GM23338 (cell line): ENCODE results near the gene LGALS7. TPM values are rescaled to one million over a fixed set of nuclear protein-coding genes. Genes with fewer than 3 reads are reported as not detected.
"Not testable (repeated sequence)": the region's sequence is repeated elsewhere in the genome, so short reads cannot be mapped to it uniquely, and the experiment has no call there.

Experiments
- ATAC-seq: fragments of 200-7000 bp; cut with Tn5 transposase; 3 replicates; pipeline ENCODE4 v1.9.1; 2020
- DNase-seq: peaks from one replicate; pipeline ENCODE4 v3.0.0-alpha.2; 2015; ENCODE audit warnings: low spot score
- H2AFZ ChIP-seq: fragments of 200-600 bp; sonication (generic); 2 replicates; pipeline ENCODE4 v1.8.0; 2016; ENCODE audit warnings: antibody characterized with exemption, mild to moderate bottlenecking, moderate library complexity
- H3F3A ChIP-seq: fragments of 200-600 bp; sonication (generic); replicated peaks from 2 replicates; pipeline ENCODE4 v1.8.0; 2017; ENCODE audit warnings: antibody characterized with exemption, mixed run types, low read depth
- H3K27ac ChIP-seq: fragments of 200-600 bp; sonication (generic); 2 replicates; pipeline ENCODE4 v1.6.1; 2016; ENCODE audit warnings: low read depth
- H3K27me3 ChIP-seq: fragments of 200-600 bp; sonication (generic); 2 replicates; pipeline ENCODE4 v1.8.0; 2016; ENCODE audit warnings: mild to moderate bottlenecking, mixed run types, moderate library complexity; ENCODE audit not compliant: insufficient read depth
- H3K36me3 ChIP-seq: fragments of 200-600 bp; sonication (generic); 2 replicates; pipeline ENCODE4 v1.8.0; 2016; ENCODE audit warnings: mild to moderate bottlenecking; ENCODE audit not compliant: insufficient read depth
- H3K4me1 ChIP-seq: fragments of 200-600 bp; sonication (generic); 2 replicates; pipeline ENCODE4 v1.8.0; 2016; ENCODE audit warnings: mild to moderate bottlenecking, moderate library complexity; ENCODE audit not compliant: insufficient read depth
- H3K4me2 ChIP-seq: fragments of 200-600 bp; sonication (generic); 2 replicates; pipeline ENCODE4 v1.7.1; 2017; ENCODE audit warnings: mixed run types
- H3K4me3 ChIP-seq: fragments of 200-600 bp; sonication (generic); 2 replicates; pipeline ENCODE4 v1.6.1; 2016; ENCODE audit warnings: mixed run types
- H3K79me2 ChIP-seq: fragments of 200-600 bp; sonication (generic); replicated peaks from 2 replicates; pipeline ENCODE4 v1.8.0; 2017; ENCODE audit warnings: mild to moderate bottlenecking; ENCODE audit not compliant: insufficient read depth
- H3K9me2 ChIP-seq: fragments of 200-600 bp; sonication (generic); 2 replicates; pipeline ENCODE4 v1.8.0; 2017; ENCODE audit not compliant: insufficient read depth
- H4K20me1 ChIP-seq: fragments of 200-600 bp; sonication (generic); replicated peaks from 2 replicates; pipeline ENCODE4 v1.8.0; 2017; ENCODE audit warnings: mild to moderate bottlenecking; ENCODE audit not compliant: insufficient read depth
- H3K27ac Mint-ChIP-seq: 2 replicates; pipeline ENCODE4 v1.8.0; 2020; ENCODE audit warnings: inconsistent platforms, mild to moderate bottlenecking, moderate library complexity, mixed read lengths
- H3K27me3 Mint-ChIP-seq: 3 replicates; pipeline ENCODE4 v1.8.0; 2022; ENCODE audit warnings: low read depth, mild to moderate bottlenecking, moderate library complexity, mixed read lengths, inconsistent platforms; ENCODE audit not compliant: insufficient read depth, poor library complexity
- H3K36me3 Mint-ChIP-seq: 3 replicates; pipeline ENCODE4 v1.8.0; 2021; ENCODE audit warnings: low read depth, mild to moderate bottlenecking, inconsistent platforms, moderate library complexity, mixed read lengths
- H3K4me1 Mint-ChIP-seq: 3 replicates; pipeline ENCODE4 v1.8.0; 2020; ENCODE audit warnings: mild to moderate bottlenecking, inconsistent platforms, mixed read lengths
- H3K4me3 Mint-ChIP-seq: 3 replicates; pipeline ENCODE4 v1.8.0; 2021; ENCODE audit warnings: moderate library complexity, mild to moderate bottlenecking, inconsistent platforms, mixed read lengths
- H3K9me3 Mint-ChIP-seq: 3 replicates; pipeline ENCODE4 v1.8.0; 2020; ENCODE audit warnings: moderate library complexity, mild to moderate bottlenecking, inconsistent platforms, mixed read lengths
- EZH2 ChIP-seq: fragments of 200-600 bp; sonication (generic); IDR thresholded peaks from one replicate; pipeline ENCODE4 v1.8.0; 2017; ENCODE audit warnings: antibody characterized with exemption, mild to moderate bottlenecking, low read depth; ENCODE audit not compliant: unreplicated experiment
- polyA plus RNA-seq: library from polyadenylated mRNA; unstranded; fragments of >200 nt; fragmentation: Nextera tagmentation; extraction: Ambion mirVana; gene quantifications from 2 replicates; pipeline ENCODE4 v1.2.1, GENCODE V29; 2016
- total RNA-seq: library from RNA; depleted of rRNA; stranded (reverse); fragments of >200 nt; shearing (Covaris generic); gene quantifications from 2 replicates; pipeline ENCODE4 v1.2.3, GENCODE V29; 2014
- TF ChIP-seq, protein P1 (sequence below), 2 experiments: fragments of 200-600 bp in 1 of 2; sonication (generic) in 1 of 2; conservative IDR thresholded peaks; 2 replicates each; pipeline versions ENCODE4 v1.5.1 to v1.6.1; 2016 to 2017; ENCODE audit warnings: antibody characterized with exemption in 2 of 2, low read depth in 2 of 2, mild to moderate bottlenecking in 2 of 2, moderate library complexity in 1 of 2

LGALS7 gene
- total and polyA plus RNA-seq, 2 experiments from 2014 or later, result 1.6 TPM; not detected in 1

DNA sequence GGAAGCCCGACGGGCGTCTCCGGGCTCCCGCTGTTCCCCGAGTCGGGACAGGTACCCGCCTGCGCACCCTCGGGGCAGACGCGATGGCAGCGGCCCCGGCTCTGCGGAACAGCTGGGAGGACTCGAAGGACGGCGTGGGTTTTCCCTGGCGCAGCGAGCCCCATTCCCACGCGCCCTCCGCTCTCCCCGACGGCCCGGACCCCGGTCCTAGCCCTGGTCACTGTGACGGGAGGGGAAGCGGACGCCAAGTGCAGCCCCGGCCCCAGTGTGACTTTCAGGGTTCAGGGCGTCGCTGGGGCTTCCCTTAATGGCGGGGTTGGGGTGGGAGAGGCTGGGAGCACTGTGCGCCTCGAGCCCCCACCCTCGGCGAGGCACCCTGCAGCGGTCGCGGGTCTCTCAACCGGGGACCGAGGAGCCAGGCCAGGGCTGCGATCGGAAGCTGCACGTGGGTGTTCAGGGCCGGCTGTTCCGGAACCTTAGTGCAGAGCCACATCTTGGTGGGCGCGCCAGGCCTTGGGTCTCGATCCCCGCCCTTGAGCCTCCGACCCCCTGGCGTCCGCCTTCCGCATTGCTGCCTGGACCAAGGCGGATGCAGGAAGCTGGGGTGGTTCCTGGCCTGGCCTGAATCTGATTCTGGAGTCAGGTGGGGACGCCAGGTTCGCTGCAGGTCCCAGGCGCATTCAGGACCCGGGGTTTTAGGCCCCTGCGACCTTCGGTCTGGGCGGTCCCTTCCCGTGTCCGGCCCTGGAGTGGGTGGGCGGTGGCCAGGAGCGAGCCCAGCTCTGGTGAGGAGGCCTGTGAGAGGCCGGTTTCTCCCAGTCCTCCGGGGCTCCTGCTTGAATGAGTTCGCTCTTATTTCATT lies 19.2 kb upstream of the LGALS7 start (continued):
- TF ChIP-seq, protein P1, sequence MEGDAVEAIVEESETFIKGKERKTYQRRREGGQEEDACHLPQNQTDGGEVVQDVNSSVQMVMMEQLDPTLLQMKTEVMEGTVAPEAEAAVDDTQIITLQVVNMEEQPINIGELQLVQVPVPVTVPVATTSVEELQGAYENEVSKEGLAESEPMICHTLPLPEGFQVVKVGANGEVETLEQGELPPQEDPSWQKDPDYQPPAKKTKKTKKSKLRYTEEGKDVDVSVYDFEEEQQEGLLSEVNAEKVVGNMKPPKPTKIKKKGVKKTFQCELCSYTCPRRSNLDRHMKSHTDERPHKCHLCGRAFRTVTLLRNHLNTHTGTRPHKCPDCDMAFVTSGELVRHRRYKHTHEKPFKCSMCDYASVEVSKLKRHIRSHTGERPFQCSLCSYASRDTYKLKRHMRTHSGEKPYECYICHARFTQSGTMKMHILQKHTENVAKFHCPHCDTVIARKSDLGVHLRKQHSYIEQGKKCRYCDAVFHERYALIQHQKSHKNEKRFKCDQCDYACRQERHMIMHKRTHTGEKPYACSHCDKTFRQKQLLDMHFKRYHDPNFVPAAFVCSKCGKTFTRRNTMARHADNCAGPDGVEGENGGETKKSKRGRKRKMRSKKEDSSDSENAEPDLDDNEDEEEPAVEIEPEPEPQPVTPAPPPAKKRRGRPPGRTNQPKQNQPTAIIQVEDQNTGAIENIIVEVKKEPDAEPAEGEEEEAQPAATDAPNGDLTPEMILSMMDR (conservative IDR thresholded peaks at IDR 0.05; ENCODE audit: low read depth in 2 of 2), result peak; percentile 43 to 49
- no peak for TF ChIP-seq EZH2

DNA sequence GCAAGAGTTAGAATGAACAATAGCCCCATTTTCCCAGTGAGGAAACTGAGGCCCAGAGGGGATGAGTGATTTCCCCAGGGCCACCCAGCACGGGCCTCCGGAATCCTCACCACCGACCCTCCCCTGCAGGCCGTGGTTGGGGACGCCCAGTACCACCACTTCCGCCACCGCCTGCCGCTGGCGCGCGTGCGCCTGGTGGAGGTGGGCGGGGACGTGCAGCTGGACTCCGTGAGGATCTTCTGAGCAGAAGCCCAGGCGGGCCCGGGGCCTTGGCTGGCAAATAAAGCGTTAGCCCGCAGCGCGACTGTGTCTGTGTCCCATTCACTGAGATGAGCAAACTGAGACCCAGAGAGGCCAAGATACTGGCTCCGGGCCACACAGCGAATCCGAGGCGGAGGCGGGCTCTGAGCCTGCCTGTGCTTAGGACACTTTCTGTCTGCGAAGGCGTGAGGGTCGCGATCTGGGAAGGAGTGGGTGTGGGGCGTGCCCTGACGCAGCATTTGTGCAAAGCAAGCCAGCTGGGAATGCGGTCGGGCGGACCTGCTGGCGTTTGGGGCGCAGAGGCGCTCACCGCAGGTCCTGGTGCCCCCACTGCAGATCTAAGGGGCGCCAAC lies 18.2 kb upstream of the LGALS7 start:
- H3K36me3 Mint-ChIP-seq, H3K79me2 ChIP-seq, H3F3A ChIP-seq, H3K4me1 ChIP-seq, H4K20me1 ChIP-seq, H3K9me3 Mint-ChIP-seq, H3K9me2 ChIP-seq, DNase-seq, H2AFZ ChIP-seq, H3K27ac Mint-ChIP-seq, H3K4me3 Mint-ChIP-seq, H3K27ac ChIP-seq, H3K36me3 ChIP-seq, H3K4me1 Mint-ChIP-seq: not testable (repeated sequence)
- H3K4me2 ChIP-seq, result peak overlapping the region; percentile 49; the same call in 1 of the 2 replicates
- peaks cover 11% of the 10 kb centered on the region; the same call in 1 of the 2 replicates for H3K27me3 ChIP-seq
- peaks cover 18% of the 10 kb centered on the region for H3K27me3 Mint-ChIP-seq
- peak overlapping the region; percentile 43; the same call in 1 of the 2 replicates for H3K4me3 ChIP-seq
- ATAC-seq, result peak; percentile 81

DNA sequence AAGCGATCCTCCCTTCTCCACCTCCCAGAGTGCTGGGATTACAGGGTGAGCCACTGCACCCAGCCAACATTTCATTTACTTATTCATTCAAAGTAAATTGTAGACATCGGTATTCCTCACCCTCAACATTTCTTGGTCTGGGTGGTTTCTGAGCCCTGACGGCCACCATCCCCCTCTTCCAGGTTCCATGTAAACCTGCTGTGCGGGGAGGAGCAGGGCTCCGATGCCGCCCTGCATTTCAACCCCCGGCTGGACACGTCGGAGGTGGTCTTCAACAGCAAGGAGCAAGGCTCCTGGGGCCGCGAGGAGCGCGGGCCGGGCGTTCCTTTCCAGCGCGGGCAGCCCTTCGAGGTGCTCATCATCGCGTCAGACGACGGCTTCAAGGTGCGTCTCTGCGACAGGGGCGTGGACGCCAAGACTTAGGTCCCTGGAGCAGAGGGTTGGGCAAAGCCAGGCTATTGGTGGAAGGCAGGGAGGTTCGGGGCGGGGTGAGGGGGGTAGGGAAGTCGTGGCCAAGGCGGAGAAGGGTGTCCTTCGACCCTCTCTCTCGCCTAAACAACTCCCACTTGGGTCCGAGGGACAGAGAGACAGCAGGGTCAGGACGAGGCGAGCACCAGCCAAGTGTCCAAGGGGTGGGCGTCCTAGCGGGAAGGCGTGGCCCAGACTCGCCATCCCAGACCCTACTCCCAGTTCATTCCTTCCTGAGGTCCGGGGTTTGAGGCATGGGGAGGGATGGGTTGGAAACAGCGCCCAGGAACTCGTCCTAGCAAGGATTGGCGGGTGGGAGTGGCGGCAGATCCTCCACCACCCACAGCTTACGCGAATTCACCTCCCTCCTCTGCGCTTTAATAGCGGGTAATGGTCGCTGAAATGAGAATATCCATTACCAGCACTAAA lies 17.4 kb upstream of the LGALS7 start:
- peaks cover 18% of the 10 kb centered on the region for H3K27me3 Mint-ChIP-seq
- not testable (repeated sequence) for H3F3A ChIP-seq, H3K27ac Mint-ChIP-seq, H3K4me1 ChIP-seq, H3K4me1 Mint-ChIP-seq, H3K36me3 ChIP-seq, H3K9me2 ChIP-seq, H3K9me3 Mint-ChIP-seq, H4K20me1 ChIP-seq, H3K27ac ChIP-seq, H3K4me3 Mint-ChIP-seq, H3K36me3 Mint-ChIP-seq, H2AFZ ChIP-seq, H3K79me2 ChIP-seq
- ATAC-seq, result peak; percentile 39
- Histone ChIP-seq H3K4me2 (peak overlapping the region; percentile 65; the same call in 1 of the 2 replicates), H3K27me3 (peaks cover 11% of the 10 kb centered on the region; the same call in 1 of the 2 replicates), H3K4me3 (peak overlapping the region; percentile 47)
- peak; percentile 20 for DNase-seq
